ENCODE measurements around the gene RRAD.
"Not testable (repeated sequence)": the region's sequence is repeated elsewhere in the genome, so short reads cannot be mapped to it uniquely, and the experiment has no call there.

The RRAD gene

DNA sequence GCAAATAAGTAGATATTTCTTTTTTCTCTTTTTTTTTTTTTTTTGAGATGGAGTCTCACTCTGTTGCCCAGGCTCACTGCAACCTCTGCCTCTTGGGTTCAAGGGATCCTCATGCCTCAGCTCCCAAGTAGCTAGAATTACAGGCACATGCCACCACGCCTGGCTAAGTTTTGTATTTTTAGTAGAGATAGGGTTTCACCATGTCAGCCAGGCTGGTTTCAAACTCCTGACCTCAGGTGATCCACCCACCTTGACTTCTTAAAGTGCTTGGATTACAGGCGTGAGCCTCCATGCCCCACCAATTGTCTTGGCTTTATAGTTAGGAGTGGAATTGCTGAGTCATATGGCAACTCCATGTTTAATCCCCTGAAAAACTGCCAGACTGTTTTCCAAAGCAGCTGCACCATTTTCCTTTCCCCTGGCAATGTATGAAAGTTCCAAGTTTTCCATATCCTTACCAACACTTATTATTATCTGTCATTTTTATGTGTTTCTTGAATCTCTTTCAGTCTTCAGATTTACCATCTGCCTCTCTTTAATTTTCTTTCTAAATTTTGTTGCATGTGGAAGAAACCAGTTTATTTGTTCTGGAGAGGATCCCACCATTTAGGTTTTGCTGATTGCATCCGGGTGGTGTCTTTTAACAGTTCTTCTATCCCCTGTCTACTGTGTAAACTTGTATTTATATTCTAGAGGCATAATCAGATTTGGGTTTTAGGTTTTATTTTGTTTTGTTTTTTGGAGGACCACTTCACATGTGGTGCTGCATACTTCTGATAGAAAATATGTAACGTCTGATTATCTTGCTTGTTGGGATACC, 25.8 kb upstream of the RRAD start:
- no peak for DNase-seq (ENCODE audit: low read depth)

DNA sequence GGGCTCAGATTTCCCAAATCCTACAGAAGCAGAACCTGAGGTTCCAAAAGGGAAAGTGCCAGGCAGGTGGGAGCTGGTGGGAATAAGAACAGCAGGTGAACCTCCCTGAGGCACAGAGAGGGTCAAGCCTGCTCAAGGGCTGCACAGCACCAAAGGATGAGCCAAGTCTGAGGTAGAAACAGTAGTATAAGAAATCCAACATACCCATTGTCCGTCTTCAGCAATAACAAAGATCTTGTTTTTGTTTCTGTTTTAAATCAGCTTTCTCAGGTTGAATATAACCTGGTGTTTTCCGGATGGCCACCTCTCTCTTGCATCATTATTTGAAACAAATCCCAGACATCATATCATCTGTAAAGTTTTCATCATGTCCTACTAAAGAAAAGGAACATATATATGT, 25.1 kb upstream of the RRAD start:
- DNase-seq (ENCODE audit: low read depth), result no peak

DNA sequence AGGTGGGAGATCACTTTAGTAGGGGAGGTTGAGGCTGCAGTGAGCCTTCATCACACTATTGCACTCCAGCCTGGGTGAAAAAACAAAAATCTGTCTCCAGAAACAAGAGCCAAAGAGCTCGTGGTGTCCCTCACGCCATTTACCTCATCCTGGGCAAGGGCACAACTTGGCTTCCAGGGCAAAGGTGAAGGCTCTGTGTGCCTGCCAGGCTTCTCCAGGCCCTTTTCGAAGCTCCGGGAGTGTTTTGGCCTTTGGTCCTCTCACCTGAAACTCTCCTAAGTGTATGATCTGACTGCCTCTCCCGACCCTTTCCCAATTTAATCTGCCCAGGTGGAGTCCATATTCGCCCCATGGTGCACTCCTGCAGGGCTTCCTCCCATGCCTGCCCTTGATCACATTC, 24.1 kb upstream of the RRAD start:
- no peak for DNase-seq (ENCODE audit: low read depth)

DNA sequence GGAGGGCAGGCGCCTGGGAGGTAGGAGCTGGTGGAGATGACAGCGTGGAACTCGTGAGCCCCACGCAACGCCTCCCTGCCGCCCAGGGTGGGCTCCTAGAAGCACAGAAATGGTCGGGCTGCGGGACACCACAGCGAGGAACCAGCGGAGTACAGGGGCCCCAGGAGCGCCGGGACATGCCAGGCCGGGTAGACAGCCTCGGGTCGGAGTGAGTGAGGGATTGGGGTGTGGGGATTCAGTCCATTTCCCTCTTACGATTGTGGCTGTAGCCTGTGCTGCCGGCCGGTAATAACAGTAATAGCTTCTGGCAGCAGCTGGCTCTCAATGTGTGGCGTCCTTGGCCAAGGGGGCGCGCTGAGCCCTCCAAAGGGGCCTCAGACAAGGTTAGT, 23.5 kb upstream of the RRAD start:
- no peak for DNase-seq (ENCODE audit: low read depth)

DNA sequence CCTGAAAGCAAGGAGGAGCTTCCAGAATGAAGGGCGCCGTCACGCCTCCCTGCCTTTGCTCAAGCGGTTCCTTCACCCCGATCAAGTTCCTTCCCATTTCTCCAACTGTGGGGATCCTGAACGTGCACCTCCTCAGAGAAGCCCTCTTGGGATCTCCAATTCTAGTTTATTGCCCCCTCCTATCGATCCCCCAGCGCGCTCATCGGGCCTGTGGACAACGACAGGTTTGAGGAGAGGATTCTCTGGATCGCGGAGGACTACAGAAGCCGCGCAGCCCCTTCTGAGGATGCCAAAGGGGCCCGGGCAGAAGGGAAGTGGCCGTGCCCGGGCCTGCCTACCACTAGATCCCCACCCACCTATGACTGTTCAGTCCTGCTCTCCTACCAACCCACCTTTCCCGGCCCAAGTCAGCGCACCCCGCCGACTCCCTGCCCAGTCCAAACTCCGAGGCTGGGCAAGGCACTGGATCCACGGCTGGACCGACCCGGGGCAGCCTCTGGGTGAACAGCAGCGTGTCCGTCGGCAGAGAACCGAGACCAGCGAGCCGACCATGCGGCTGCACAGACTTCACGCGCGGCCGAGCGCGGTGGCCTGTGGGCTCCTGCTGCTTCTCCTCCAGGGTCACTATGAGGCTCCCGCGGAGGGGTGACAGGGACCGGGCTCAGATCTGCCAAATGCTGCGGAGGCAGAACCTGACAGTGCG, 22.9 kb upstream of the RRAD start:
- peak; percentile 28 for DNase-seq (ENCODE audit: low read depth)

DNA sequence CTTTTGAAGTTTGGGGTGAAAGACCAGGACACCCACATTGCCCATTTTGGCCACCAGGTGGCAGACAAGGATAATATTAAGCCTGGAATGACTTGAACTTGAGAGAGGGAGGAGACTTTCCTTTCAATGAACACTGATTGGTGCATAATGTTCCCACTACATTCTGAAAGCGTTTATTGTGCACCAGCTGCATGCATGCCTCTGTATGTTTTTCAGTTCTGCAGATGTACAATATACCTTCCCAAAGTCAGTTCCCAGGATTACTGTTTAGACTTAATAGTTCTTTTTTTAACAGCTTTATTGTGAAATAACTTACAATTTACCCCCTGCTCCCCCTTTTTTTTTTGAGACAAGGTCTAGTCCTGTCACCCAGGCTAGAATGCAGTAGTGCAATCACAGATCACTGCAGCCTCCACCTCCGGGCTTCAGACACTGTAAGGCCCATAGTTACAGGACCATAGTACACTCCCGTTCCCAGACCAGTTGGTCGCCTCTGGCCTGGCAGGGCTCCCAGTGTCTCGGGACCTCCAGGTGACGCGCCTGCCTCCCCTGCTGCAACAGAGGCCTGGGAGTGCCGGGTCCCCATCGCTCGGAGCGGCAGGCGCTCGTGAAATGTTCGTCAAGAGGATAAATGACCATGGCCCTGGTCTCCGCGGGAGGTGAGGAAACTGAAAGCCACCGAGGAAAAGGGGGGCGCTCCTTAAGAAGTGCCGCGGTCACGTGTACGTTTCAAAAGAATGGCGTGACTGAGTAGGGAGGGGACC, 22.1 kb upstream of the RRAD start:
- peak; percentile 84 for DNase-seq (ENCODE audit: low read depth)

DNA sequence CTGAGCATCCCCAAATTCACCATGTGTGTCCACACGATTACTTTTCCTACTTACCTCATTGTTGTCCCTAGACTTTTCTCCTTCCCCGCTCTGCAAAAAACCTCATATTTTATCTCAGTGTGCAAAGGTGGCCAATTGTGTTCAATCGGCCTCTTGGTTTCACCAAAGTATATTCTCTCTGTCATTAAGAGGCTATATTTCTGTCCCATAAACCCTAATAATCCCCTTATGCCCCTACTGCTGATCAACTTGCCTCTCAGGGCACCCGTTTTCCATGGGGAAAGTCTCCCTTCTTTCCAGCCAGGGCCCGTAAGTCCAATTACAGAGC, 21.6 kb upstream of the RRAD start:
- no peak for DNase-seq (ENCODE audit: low read depth)

DNA sequence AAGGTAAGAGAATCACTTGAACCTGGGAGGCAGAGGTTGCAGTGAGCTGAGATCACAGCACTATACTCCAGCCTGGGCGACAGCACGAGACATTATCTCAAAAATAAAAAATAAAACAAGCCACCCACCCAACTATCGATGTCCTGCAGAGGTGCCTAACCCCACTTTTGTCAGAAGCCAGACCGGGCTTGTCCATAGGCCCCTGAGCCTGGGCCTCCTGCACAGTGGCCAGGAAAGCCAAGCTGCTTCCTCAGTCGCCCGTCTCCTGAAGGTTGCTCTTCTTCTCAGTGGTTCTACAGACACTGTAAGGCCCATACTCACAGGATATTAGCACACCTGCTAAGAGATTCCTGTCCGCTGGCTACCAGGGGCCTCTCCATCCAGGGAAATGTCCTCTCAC, 21.2 kb upstream of the RRAD start:
- no peak for DNase-seq (ENCODE audit: low read depth)

DNA sequence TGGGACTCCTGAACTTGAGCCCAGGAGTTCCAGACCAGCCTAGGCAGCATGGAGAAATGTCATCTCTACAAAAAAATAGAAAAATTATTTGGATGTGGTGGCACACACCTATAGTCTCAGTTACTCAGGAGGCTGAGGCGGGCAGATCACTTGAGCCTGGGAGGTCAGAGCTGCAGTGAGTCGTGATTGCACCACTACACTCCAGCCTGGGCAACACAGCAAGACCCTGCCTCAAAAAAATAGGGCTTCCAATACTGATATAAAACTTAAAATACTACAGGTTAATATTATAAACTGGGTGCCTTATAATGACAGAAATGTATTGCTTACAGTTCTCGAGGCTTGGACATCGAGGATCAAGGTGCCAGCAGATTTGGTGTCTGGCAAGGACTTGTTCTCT, 20.6 kb upstream of the RRAD start:
- no peak for DNase-seq (ENCODE audit: low read depth)

DNA sequence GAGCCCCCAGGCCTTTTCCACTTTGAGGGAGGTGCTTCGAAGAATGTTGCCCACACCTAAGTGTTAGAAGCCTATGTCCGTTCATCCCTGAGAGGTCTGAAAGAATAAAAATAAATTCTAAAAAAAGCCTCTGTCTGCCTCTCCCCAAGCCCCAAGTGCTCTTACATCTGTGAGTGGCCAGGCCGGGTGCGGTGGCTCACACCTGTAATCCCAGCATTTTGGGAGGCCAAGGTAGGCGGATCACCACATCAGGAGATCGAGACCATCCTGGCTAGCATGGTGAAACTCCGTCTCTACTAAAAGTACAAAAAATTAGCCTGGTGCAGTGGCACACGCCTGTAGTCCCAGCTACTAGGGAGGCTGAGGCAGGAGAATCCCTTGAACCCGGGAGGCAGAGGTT, 19.6 kb upstream of the RRAD start:
- not testable (repeated sequence) for DNase-seq (ENCODE audit: low read depth)

DNA sequence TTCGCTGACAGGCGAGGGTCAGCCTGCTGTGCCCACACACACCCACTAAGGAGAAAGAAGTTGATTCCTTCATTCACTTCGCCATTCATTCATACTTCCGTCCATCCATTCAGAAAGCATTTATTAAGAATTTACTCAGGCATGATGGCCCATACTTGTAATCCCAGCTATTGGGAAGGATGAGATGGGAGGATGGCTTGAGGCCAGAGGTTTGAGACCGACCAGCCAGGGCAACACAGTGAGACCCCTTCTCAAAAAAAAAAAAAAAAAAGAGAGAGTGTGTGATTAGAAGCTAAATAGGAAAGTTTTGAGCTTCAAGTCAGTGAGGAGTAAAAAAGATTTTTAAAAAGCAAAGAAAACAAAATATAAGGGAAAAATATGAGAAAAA, 18.7 kb upstream of the RRAD start:
- no peak for DNase-seq (ENCODE audit: low read depth)

DNA sequence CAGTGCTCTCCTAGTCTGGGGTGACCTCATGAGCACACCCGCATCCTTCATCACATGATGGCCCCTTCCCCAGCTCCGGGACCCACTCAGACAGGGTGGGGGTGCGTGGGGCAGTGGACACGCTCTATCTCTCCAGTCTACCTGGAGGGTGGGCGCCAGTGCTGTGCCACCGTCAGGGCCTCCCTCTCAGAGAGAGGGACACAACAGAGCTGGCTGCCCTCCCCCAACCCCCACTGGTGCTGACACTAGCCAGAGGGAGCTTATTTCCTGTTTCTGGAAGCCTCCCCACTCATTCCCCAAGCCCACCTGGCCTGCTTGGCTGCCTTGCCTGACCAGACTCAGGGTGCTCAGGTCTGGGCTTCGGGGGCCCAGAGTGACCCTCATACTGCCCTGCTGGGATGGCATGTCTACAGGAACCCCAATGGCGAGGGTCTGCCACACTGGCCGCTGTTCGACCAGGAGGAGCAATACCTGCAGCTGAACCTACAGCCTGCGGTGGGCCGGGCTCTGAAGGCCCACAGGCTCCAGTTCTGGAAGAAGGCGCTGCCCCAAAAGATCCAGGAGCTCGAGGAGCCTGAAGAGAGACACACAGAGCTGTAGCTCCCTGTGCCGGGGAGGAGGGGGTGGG, 18.2 kb upstream of the RRAD start:
- no peak for DNase-seq (ENCODE audit: low read depth)

DNA sequence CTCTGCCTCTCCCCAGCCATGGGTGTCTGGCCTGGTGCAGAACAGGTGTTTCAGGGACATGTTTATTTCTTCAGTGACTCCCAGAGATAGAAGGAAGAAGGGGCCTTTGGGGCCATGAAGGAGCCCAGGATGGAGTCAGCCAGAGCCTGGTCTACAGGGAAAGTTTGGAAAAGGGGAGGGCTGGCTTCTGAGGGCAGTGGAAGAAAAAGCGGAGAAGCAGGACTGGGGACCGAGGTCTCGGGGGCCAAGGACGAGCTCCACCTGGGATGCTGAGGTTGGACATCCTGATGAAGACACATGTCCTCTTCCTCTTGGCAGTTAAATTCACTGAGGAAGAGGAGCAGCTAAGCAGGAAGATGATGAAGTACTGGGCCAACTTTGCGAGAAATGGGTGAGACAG, 17.6 kb upstream of the RRAD start:
- DNase-seq (ENCODE audit: low read depth), result no peak

DNA sequence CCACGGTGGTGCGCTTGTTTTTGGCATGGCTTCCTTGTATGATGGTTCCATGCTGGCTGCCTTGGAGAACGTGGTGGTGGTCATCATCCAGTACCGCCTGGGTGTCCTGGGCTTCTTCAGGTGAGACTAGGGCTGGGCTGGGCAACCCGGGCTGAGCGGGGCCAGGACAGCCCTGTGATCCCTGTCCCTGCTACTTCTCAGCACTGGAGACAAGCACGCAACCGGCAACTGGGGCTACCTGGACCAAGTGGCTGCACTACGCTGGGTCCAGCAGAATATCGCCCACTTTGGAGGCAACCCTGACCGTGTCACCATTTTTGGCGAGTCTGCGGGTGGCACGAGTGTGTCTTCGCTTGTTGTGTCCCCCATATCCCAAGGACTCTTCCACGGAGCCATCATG, 14.9 kb upstream of the RRAD start:
- no peak for DNase-seq (ENCODE audit: low read depth)

DNA sequence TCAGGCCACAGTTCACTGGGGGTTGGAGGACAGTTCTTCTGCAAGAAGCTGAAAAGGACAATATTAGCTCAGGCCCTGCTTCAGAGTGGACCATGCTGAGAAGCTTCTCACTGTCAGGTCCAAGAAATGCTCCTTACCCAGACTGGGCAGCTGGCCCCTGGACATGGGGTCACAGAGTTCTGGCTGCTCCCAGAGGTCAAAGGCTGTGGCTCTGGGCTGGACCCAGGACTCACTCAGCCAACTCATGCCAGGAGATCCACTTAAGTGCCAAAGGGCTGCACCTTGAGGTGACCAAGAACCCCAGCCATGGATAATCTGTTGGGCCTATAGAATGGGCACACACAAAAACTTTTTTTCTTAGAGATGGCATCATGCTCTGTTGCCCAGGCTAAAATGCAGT, 14.0 kb upstream of the RRAD start:
- no peak for DNase-seq (ENCODE audit: low read depth)

DNA sequence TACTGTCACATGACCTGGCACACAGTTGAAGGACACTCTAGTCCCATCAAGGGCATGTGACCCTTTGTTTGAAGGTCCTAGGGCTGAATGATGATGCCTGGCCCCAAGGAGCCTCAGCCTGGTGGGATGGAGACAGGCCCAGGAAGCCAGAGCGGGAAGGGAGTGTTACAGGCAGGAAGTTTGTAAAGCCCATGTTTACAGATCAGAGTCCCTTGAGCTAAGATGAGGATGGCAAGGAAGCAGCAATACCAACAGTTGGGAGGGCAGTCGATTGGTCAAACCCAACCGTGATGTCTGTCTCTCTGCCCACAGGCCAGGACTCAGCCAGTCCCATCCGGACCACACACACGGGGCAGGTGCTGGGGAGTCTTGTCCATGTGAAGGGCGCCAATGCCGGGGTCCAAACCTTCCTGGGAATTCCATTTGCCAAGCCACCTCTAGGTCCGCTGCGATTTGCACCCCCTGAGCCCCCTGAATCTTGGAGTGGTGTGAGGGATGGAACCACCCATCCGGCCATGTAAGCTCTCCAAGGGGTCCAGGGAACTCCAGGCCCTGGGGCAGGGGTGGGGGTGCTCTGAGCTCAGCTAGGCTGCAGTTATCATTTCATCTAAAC, 12.5 kb upstream of the RRAD start:
- no peak for DNase-seq (ENCODE audit: low read depth)

DNA sequence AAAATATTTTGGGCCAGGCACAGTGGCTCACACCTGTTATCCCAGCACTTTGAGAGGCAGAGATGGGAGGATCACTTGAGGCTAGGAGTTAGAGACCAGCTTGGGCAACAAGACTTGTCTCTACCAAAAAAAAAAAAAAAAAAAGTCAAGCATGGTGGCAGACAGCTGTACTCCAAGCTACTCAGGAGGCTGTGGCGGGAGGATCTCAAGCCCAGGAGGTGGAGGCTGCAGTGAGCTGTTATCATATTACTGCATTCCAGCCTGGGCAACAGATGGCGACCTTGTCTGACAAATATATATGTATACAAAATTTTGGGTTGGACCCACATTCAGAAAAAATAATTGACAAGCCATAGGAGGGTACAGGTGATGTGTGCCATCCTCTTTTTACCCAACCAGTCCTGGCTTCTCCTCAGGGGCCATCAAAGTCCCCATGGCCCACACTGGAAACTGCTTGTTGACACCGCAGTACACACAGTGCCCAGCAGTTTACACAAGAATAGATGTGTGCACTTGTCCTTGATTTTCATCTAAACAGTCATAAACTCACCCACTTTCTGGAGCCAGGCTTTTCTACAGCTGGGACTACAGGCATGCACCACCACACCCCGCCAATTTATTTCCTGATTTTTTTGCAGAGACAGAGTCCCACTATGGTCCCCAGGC, 11.7 kb upstream of the RRAD start:
- DNase-seq (ENCODE audit: low read depth), result no peak

DNA sequence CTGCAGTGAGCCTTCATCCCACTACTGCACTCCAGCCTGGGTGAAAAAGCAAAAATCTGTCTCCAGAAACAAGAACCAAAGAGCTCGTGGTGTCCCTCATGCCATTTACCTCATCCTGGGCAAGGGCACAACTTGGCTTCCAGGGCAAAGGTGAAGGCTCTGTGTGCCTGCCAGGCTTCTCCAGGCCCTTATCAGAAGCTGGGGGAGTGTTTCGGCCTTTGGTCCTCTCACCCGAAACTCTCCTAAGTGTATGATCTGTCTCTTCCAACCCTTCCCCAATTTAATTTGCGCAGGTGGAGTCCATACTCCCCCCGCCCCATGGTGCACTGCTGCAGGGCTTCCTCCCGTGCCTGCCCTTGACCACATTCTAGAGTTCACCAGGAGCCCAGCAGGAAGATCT, 11.1 kb upstream of the RRAD start:
- no peak for DNase-seq (ENCODE audit: low read depth)

DNA sequence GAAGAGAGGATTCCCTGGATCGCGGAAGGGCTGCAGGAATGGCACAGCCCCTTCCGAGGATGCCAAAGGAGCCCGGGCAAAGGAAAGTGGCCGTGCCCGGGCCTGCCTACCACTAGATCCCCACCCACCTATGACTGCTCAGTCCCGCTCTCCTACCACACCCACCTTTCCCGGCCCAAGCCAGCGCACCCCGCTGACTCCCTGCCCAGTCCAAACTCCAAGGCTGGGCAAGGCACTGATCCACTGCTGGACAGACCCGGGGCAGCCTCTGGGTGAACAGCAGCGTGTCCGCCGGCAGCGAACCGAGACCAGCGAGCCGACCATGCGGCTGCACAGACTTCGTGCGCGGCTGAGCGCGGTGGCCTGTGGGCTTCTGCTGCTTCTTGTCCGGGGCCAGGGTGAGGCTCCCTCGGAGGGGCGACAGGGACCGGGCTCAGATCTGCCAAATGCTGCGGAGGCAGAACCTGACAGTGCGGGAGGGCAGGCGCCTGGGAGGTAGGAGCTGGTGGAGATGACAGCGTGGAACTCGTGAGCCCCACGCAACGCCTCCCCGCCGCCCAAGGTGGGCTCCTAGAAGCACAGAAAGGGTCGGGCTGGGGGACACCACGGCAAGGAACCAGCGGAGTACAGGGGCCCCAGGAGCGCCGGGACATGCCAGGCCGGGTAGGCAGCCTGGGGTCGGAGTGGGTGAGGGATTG, 10.1 kb upstream of the RRAD start, which contains the start of gene CES2:
TSS of gene CES2 (plus strand) at position 203 of the 698 bp plus-strand sequence. CDS start at position 323, 120 bp downstream.
- peak; percentile 53 for DNase-seq (ENCODE audit: low read depth)

DNA sequence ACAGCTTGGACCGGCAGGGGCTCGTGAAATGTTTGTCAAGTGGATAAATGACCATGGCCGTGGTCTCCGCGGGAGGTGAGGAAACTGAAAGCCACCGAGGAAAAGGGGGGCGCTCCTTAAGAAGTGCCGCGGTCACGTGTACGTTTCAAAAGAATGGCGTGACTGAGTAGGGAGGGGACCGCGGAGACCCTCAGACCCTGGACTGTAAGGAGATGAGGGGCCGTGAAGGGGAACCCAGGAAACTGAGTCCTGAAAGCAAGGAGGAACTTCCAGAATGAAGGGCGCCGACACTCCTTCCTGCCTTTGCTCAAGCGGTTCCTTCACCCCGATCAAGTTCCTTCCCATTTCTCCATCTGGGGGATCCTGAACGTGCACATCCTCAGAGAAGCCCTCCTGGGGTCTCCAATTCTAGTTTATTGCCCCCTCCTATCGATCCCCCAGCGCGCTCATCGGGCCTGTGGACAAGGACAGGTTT, 9.5 kb upstream of the RRAD start:
- DNase-seq (ENCODE audit: low read depth), result not testable (repeated sequence)
